NCI-H2081 (cell line): ENCODE measurements around the gene PPP4C.
"Not testable (repeated sequence)": the region's sequence is repeated elsewhere in the genome, so short reads cannot be mapped to it uniquely, and the experiment has no call there.

ENCODE experiments used
- DNase-seq, 2 experiments: peaks; one replicate each; lab custom pipeline; 2025; lab: John Stamatoyannopoulos, UW

The PPP4C gene

DNA sequence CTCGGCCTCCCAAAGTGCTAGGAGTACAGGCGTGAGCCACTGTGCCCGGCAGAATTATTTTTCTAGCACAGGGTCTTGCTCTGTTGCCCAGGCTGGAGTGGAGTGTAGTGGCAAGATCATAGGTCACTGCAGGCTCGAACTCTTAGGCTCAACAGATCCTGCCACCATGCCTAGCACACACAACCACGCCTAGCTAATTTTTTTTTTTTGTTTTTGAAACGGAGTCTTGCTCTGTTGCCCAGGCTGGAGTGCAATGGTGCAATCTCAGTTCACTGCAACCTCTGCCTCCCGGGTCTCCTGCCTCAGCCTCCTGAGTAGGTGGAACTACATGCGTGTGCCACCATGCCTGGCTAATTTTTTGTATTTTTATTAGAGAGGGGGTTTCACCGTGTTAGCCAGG lies 49.9 kb downstream of the PPP4C start:
- DNase-seq: not testable (repeated sequence)

DNA sequence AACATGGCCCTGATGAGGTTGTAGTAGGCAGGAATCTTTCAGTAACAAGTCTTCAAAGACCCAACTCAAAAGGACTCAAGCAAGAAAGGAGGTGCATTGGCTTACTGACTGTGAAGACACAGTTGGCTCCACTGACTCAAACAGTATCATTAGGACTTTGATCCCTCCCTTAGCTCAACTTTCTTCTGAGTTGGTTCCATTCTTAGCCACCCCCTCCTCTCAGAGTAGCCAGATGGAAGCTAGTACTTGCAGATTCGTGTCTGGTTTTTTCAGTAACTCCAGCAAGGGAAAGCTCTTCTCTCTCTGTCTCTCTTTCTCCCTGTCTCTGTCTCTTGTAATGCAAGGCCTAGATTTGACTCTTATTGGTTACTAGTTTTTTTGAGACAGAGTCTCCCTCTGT lies 52.2 kb downstream of the PPP4C start:
- no peak for DNase-seq

DNA sequence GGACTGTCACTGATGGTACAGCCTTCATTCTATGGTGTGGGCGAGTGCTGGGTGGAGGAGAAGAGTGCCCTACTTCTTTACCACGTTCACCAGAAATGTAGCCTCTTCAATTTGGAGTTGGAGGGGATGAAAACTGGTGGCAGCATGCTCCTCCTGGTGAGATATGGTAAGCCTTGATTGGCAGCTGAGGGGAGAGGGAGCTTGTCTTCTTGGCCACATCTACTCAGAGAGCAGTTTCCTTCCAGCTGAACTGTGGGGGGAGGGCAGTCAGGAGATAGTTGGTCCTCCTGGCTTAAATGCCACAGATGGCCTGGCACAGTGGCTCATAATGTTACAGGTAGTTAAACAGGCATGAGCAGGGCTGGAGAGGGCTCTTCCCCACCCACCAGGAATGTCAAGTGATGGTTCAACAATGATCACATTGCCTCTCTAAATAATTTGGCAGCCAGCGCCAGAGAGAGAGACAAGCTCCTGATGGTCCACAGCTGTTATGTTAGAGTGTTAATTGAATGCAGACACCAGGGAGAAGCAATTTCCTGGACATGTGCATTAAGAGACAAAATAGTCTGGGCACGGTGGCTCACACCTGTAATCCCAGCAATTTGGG lies 56.2 kb downstream of the PPP4C start:
- peak; percentile 23 to 71 for DNase-seq

DNA sequence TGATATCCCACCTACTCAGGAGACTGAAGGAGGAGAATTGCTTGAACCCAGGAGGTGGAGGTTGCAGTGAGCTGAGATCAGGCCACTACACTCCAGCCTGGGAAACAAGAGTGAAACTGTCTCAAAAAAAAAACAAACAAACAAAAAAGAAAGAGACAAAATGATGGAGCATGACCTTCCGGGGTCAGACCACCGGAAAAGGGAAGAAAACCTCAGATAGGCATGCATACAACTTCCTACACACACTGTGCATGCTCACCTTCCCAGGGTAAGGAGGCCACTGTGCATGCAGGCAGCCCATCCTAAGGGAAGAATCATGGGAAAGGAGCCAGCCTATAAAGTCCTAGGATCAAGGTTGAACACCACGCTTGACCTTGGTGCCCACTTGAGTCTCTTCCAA lies 56.8 kb downstream of the PPP4C start:
- no peak for DNase-seq
